ENCODE measurements around the gene SEC62.

Gene SEC62

DNA sequence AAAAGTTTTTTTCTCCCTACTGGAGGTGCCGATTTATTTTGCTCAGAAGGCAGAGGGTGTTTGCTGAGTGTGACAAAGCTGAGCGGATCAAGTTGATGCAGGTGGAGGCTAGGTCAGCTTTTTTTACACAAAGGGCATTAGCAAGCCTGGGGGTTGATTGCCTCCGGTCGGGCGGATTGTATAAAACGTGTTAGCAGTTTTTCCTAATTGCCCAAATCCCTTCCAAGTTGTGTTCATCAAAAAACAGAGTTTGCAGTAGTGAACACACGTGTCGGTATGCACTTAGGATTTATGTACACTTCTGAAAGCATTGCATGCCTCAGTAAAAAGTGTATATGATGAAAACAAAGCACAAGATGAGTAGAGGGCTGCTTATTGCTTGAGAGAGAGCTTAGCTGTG, 73.8 kb downstream of the SEC62 start:
- H3K4me3 Mint-ChIP-seq: peak overlapping the region; percentile 28 to 62 (median 62)
- H3K27ac Mint-ChIP-seq: peak overlapping the region in 1 of 3 experiments; percentile 10
- no peaks in the 10 kb centered on the region for H3K9me3 Mint-ChIP-seq
- H3K4me1 Mint-ChIP-seq: peaks cover 5% of the 10 kb centered on the region
- H3K36me3 Mint-ChIP-seq (ENCODE audit: low read depth): no peaks in the 10 kb centered on the region
- TF ChIP-seq, protein P1, sequence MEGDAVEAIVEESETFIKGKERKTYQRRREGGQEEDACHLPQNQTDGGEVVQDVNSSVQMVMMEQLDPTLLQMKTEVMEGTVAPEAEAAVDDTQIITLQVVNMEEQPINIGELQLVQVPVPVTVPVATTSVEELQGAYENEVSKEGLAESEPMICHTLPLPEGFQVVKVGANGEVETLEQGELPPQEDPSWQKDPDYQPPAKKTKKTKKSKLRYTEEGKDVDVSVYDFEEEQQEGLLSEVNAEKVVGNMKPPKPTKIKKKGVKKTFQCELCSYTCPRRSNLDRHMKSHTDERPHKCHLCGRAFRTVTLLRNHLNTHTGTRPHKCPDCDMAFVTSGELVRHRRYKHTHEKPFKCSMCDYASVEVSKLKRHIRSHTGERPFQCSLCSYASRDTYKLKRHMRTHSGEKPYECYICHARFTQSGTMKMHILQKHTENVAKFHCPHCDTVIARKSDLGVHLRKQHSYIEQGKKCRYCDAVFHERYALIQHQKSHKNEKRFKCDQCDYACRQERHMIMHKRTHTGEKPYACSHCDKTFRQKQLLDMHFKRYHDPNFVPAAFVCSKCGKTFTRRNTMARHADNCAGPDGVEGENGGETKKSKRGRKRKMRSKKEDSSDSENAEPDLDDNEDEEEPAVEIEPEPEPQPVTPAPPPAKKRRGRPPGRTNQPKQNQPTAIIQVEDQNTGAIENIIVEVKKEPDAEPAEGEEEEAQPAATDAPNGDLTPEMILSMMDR (IDR thresholded peaks at IDR 0.05; ENCODE audit: unreplicated experiment in 3 of 3): no peak
- peaks cover 71% of the 10 kb centered on the region for H3K27me3 Mint-ChIP-seq (ENCODE audit: low read depth)

DNA sequence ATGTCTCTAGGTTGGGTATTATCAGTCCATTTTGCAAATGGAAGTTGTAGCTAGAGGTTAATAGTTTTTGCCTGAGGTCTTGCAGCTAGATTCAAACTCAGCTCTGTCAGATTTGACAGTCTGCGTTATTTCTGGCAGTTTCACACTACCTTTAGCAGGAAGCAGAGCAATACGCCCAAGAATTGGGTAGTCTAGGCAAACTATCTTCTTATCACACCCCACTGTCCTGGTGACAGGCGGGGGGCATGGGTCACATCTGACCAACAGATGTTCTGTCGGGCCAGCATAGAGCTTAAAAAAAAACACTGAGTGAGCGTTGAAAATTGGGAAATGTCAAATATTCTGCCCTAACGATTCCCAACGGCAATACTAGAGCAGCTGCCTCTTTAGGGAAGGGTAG, 76.9 kb downstream of the SEC62 start:
- H3K4me3 Mint-ChIP-seq: no peak overlapping the region
- peaks cover 54% of the 10 kb centered on the region for H3K27me3 Mint-ChIP-seq (ENCODE audit: low read depth)
- peaks cover 5% of the 10 kb centered on the region for H3K4me1 Mint-ChIP-seq
- H3K36me3 Mint-ChIP-seq (ENCODE audit: low read depth): no peaks in the 10 kb centered on the region
- no peaks in the 10 kb centered on the region for H3K9me3 Mint-ChIP-seq
- TF ChIP-seq, protein P1 (IDR thresholded peaks at IDR 0.05; ENCODE audit: unreplicated experiment in 3 of 3): no peak
- H3K27ac Mint-ChIP-seq: no peak overlapping the region

DNA sequence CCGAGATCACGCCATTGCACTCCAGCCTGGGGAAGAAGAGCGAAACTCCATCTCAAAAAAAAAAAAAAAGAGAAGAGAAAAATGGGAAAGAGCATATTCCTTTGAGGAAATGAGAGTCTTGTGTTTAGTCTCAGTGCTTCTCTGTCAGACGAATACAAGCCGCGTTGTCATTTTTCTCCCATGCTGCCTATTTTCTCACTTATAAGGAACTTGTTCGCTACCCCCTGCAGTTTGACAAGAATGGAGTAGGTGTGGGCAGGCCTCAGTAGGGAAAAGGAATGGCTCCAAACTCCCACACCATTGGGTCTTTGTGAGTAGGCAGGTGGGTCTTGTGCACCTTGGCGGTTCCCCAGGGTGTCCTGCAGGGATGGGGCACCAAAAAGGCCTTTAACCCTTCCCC, 77.7 kb downstream of the SEC62 start:
- Mint-ChIP-seq H3K9me3 (no peaks in the 10 kb centered on the region), H3K4me1 (peaks cover 5% of the 10 kb centered on the region), H3K4me3 (no peak overlapping the region), H3K36me3 (ENCODE audit: low read depth) (no peaks in the 10 kb centered on the region), H3K27me3 (ENCODE audit: low read depth) (peaks cover 46% of the 10 kb centered on the region), H3K27ac (no peak overlapping the region)
- TF ChIP-seq, protein P1 (IDR thresholded peaks at IDR 0.05; ENCODE audit: unreplicated experiment in 3 of 3): no peak

DNA sequence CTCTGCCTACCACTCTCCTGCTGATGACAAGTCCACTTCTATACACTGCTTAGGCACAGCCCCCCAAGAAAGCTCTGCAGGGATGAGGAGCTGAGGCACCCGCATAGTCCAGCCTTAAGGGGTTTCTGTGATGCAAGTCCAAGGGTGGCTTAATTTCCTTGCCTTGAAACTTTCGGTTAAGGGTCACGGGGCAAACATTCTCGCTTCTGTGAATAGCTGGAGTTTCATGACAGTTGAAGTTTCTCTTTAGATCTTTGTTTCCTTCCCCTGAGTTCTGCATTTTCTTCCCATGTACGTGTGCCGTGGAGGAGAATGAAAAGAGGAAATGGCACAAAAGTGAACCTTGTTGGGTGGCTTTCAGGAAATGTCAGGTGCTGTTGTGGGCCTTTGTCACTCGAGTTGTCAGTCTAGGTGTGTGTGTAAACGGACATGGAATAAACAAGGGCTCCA, 78.2 kb downstream of the SEC62 start:
- Mint-ChIP-seq H3K36me3 (ENCODE audit: low read depth) (no peaks in the 10 kb centered on the region), H3K4me3 (no peak overlapping the region), H3K27ac (peak overlapping the region in 2 of 3 experiments; percentile 80 to 86)

DNA sequence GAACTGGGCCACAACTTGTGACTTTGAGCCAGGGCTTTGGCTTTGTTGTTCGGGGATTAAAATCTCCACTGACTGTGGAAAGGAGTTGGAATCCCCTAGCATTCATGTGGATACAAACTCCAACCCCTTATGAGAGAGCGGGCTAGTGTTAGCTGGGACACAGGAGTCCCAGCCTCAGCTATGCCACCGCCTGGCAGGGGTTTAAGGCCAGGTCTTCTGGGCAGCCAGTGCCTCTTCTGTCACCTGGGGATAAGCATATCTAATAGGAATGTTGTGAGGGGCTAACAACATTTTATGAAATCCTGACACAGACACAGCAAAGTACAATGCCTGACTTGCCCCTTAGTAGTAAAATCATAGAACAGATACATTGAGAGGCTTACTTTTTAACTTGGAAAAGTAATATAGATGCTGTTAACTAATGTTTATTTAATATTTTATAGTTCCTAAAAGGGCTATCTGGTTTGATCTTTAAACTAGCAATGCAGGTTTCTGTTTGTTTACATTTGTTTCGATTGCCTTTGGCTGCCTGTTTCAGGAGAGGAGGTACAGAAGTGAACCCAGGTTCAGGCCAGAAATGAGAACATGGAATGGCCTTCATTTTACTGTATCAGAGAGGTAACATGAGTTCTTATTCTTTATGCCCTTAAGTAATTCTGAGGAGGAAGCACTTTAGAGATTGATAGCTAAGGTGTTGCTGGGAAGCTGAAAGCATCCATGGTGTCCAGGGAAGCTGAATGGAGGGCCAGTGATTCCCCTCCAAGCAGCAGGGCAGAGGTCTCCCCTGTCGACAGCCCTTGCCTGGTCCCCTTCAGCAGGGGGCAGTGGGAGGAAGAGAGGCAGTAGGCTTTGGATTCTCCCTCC, 79.9 kb downstream of the SEC62 start:
- Mint-ChIP-seq H3K27me3 (ENCODE audit: low read depth) (peaks cover 24% of the 10 kb centered on the region), H3K4me3 (no peak overlapping the region), H3K27ac (peak overlapping the region; percentile 81 to 86 (median 85)), H3K36me3 (ENCODE audit: low read depth) (no peaks in the 10 kb centered on the region), H3K9me3 (no peaks in the 10 kb centered on the region), H3K4me1 (no peaks in the 10 kb centered on the region)
- TF ChIP-seq, protein P1 (IDR thresholded peaks at IDR 0.05; ENCODE audit: unreplicated experiment in 3 of 3): no peak

More for the DNA sequence above, 78.2 kb downstream of the SEC62 start:
- Mint-ChIP-seq H3K9me3 (no peaks in the 10 kb centered on the region), H3K27me3 (ENCODE audit: low read depth) (peaks cover 41% of the 10 kb centered on the region), H3K4me1 (peaks cover 5% of the 10 kb centered on the region)
- TF ChIP-seq, protein P1 (IDR thresholded peaks at IDR 0.05; ENCODE audit: unreplicated experiment in 3 of 3): no peak

DNA sequence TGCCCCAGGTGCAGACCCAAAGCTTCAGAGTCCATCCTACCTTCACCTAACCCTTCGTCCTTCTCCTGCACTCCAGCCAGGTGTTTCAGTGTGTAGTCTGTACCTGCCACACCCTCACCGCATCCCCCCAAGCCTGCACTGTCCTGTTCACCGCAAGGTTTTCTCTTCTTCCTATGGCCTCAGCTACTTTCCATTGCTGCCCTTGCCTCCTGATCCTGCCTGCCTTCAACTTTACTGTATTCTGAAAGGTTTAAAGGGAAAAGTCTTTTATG, 80.5 kb downstream of the SEC62 start:
- H3K27me3 Mint-ChIP-seq (ENCODE audit: low read depth): peaks cover 18% of the 10 kb centered on the region
- TF ChIP-seq, protein P1 (IDR thresholded peaks at IDR 0.05; ENCODE audit: unreplicated experiment in 3 of 3): no peak

More for the DNA sequence above, 80.5 kb downstream of the SEC62 start:
- H3K27ac Mint-ChIP-seq: peak overlapping the region; percentile 71 to 86 (median 76)
- no peaks in the 10 kb centered on the region for H3K4me1 Mint-ChIP-seq
- no peaks in the 10 kb centered on the region for H3K9me3 Mint-ChIP-seq
- no peaks in the 10 kb centered on the region for H3K36me3 Mint-ChIP-seq (ENCODE audit: low read depth)
- no peak overlapping the region for H3K4me3 Mint-ChIP-seq
